HEK293 (cell line): ENCODE data around the gene XKR7.
A peak's percentile ranks its signal among the peaks of the same experiment; 100 is the strongest.

Experiments
- CTCF ChIA-PET: fragments of 350-600 bp; formaldehyde crosslinking; extraction: SDS; loops from one replicate; lab custom pipeline; 2021; ENCODE audit warnings: antibody characterized with exemption; lab: Yijun Ruan, JAX
- POLR2A ChIA-PET: fragments of 300-600 bp; formaldehyde crosslinking; extraction: SDS; loops from one replicate; lab custom pipeline; 2020; ENCODE audit warnings: antibody characterized with exemption, inconsistent platforms; lab: Yijun Ruan, JAX
- H3K27ac ChIP-seq: fragments of 200-500 bp; sonication (Bioruptor generic); 2 replicates; pipeline ENCODE4 v1.5.1; 2014; ENCODE audit warnings: low read depth, low read length, control low read depth, inconsistent platforms; ENCODE audit errors: extremely low read depth
- H3K36me3 ChIP-seq, 2 experiments: fragments of 200-500 bp in 1 of 2; sonication (Bioruptor generic) in 1 of 2; 1 replicate in 1 of 2; 2 replicates in 1 of 2; pipeline ENCODE4 v1.5.1; 2014 to 2017; ENCODE audit warnings: inconsistent platforms in 2 of 2, low read length in 2 of 2; ENCODE audit not compliant: control insufficient read depth in 2 of 2, insufficient read depth in 1 of 2
- H3K4me1 ChIP-seq: fragments of 200-500 bp; sonication (Bioruptor generic); 2 replicates; pipeline ENCODE4 v1.5.1; 2014; ENCODE audit warnings: mild to moderate bottlenecking, low read length, inconsistent platforms; ENCODE audit not compliant: control insufficient read depth, insufficient read depth
- H3K4me3 ChIP-seq: 2 replicates; pipeline ENCODE4 v1.5.1; 2011; ENCODE audit warnings: low read depth, mild to moderate bottlenecking, control low read depth, low read length, moderate library complexity
- H3K9me3 ChIP-seq: fragments of 200-500 bp; sonication (Bioruptor generic); 2 replicates; pipeline ENCODE4 v1.5.1; 2014; ENCODE audit warnings: low read depth, low read length, inconsistent platforms; ENCODE audit not compliant: control insufficient read depth, insufficient read depth
- GLI4 ChIP-seq: fragments of 450-650 bp; formaldehyde crosslinking; IDR thresholded peaks from 2 replicates; pipeline ENCODE4 v1.5.1; 2016; ENCODE audit warnings: missing biosample characterization, missing genetic modification characterization
- GLIS1 ChIP-seq: fragments of 450-650 bp; formaldehyde crosslinking; IDR thresholded peaks from 2 replicates; pipeline ENCODE4 v1.5.1; 2016; ENCODE audit warnings: missing biosample characterization, missing genetic modification characterization
- HOXC10 ChIP-seq: sonication (generic); formaldehyde crosslinking; IDR thresholded peaks from 2 replicates; pipeline ENCODE4 v1.8.1; 2023; ENCODE audit warnings: mild to moderate bottlenecking, missing genetic modification reagents
- INSM2 ChIP-seq: fragments of 450-650 bp; formaldehyde crosslinking; IDR thresholded peaks from 2 replicates; pipeline ENCODE4 v1.5.1; 2016; ENCODE audit warnings: missing biosample characterization, missing genetic modification characterization
- KLF9 ChIP-seq: fragments of 450-650 bp; formaldehyde crosslinking; IDR thresholded peaks from 2 replicates; pipeline ENCODE4 v1.5.1; 2016; ENCODE audit warnings: missing biosample characterization, missing genetic modification characterization, low read depth
- REST ChIP-seq: fragments of 450-650 bp; formaldehyde crosslinking; IDR thresholded peaks from 2 replicates; pipeline ENCODE4 v1.5.1; 2016; ENCODE audit warnings: missing biosample characterization, missing genetic modification characterization
- SCRT2 ChIP-seq: fragments of 450-650 bp; formaldehyde crosslinking; IDR thresholded peaks from 2 replicates; pipeline ENCODE4 v1.5.1; 2016; ENCODE audit warnings: missing biosample characterization, missing genetic modification characterization
- ZBTB17 ChIP-seq: fragments of 450-650 bp; formaldehyde crosslinking; IDR thresholded peaks from 2 replicates; pipeline ENCODE4 v1.5.1; 2016; ENCODE audit warnings: missing biosample characterization, missing genetic modification characterization
- ZBTB26 ChIP-seq: fragments of 450-650 bp; formaldehyde crosslinking; optimal IDR thresholded peaks from 2 replicates; pipeline ENCODE3; 2016; ENCODE audit warnings: missing biosample characterization, mild to moderate bottlenecking, missing genetic modification characterization
- ZIC2 ChIP-seq: fragments of 450-650 bp; formaldehyde crosslinking; IDR thresholded peaks from 2 replicates; pipeline ENCODE4 v1.5.1; 2016; ENCODE audit warnings: missing biosample characterization, missing genetic modification characterization
- ZNF518A ChIP-seq: fragments of 450-650 bp; formaldehyde crosslinking; conservative IDR thresholded peaks from 2 replicates; pipeline ENCODE4 v1.5.1; 2016; ENCODE audit warnings: low read depth, missing biosample characterization, missing genetic modification characterization
- ZNF707 ChIP-seq: fragments of 450-650 bp; formaldehyde crosslinking; IDR thresholded peaks from 2 replicates; pipeline ENCODE4 v1.5.1; 2016; ENCODE audit warnings: missing biosample characterization, missing genetic modification characterization

The XKR7 gene

GRCh38 chr20:31979713-31980426, 11.9 kb downstream of the XKR7 start:
- no peaks in the 10 kb centered on the region for H3K9me3 ChIP-seq
- H3K4me1 ChIP-seq = no peaks in the 10 kb centered on the region
- no peak overlapping the region for H3K4me3 ChIP-seq
- ChIA-PET CTCF (interaction anchor here (0.6 to 1.2 kb wide), 2 partner anchors 28 to 51 kb away, joined by 3 read pairs; partner anchors contain the start of gene PDRG1), POLR2A (no interaction called here)
- H3K36me3 ChIP-seq = no peaks in the 10 kb centered on the region
- TF ChIP-seq ZIC2 (tag by site-specific recombination) = peak; percentile 52; the same call in 1 of the 2 replicates
- TF ChIP-seq ZNF518A (tag by site-specific recombination) = no peak
- peak; percentile 44; the same call in 1 of the 2 replicates for TF ChIP-seq GLIS1 (tag by site-specific recombination)
- no peak overlapping the region for H3K27ac ChIP-seq

- Histone ChIP-seq H3K4me3 (no peak overlapping the region), H3K4me1 (no peaks in the 10 kb centered on the region)
- CTCF ChIA-PET = no interaction called here
- TF ChIP-seq HOXC10 (CRISPR knock-in tag) (no peak), REST (tag by site-specific recombination) (peak; percentile 69; the same call in 1 of the 2 replicates), INSM2 (no peak)
- TF ChIP-seq, all 188 proteins: peak for 1
- Histone ChIP-seq H3K9me3 (no peaks in the 10 kb centered on the region), H3K27ac (no peak overlapping the region), H3K36me3 (no peaks in the 10 kb centered on the region)
- POLR2A ChIA-PET = no interaction called here
These were observed 13.8 kb downstream of the XKR7 start for GRCh38 chr20:31981784-31982183.

- POLR2A ChIA-PET = no interaction called here
- H3K9me3 ChIP-seq = no peaks in the 10 kb centered on the region
- no peak overlapping the region for H3K27ac ChIP-seq
- no peak for TF ChIP-seq KLF9
- TF ChIP-seq ZBTB17 (tag by site-specific recombination) = 0 out of 2 replicates have a peak, but pooled peaks have one; percentile 45
- no peak for TF ChIP-seq ZNF707 (tag by site-specific recombination)
- TF ChIP-seq GLI4 = no peak
- TF ChIP-seq ZBTB26 = no peak
- TF ChIP-seq ZIC2 (tag by site-specific recombination) = peak; percentile 68
- no peak for TF ChIP-seq SCRT2 (tag by site-specific recombination)
- CTCF ChIA-PET = no interaction called here
- H3K36me3 ChIP-seq = no peaks in the 10 kb centered on the region
- no peak overlapping the region for H3K4me3 ChIP-seq
- H3K4me1 ChIP-seq = no peaks in the 10 kb centered on the region
These were observed 17.1 kb downstream of the XKR7 start for GRCh38 chr20:31984981-31985471.
